Activated CD4-positive, CD25-positive, alpha-beta regulatory T cell (primary cell): Measurements from ENCODE around the gene TXNDC2.

Experiments used
- DNase-seq, 4 experiments: peaks; one replicate each; lab custom pipeline; 2025; lab: John Stamatoyannopoulos, UW

The TXNDC2 gene

GRCh38 chr18:9860682-9861081, 25.1 kb upstream of the TXNDC2 start:
- DNase-seq, result no peak

GRCh38 chr18:9861157-9861556, 24.6 kb upstream of the TXNDC2 start:
- no peak for DNase-seq

GRCh38 chr18:9861933-9862332, 23.8 kb upstream of the TXNDC2 start:
- DNase-seq, result no peak

- no peak for DNase-seq
Measured at GRCh38 chr18:9862686-9863085, 23.1 kb upstream of the TXNDC2 start.

GRCh38 chr18:9863282-9863681, 22.5 kb upstream of the TXNDC2 start:
- DNase-seq, result no peak

- no peak for DNase-seq
Measured at GRCh38 chr18:9865764-9866490, 19.8 kb upstream of the TXNDC2 start.

GRCh38 chr18:9866627-9867026, 19.1 kb upstream of the TXNDC2 start:
- DNase-seq, result no peak

GRCh38 chr18:9867071-9867594, 18.6 kb upstream of the TXNDC2 start:
- no peak for DNase-seq

- DNase-seq, result no peak
Measured at GRCh38 chr18:9868857-9869714, 16.7 kb upstream of the TXNDC2 start.

- DNase-seq, result no peak
Measured at GRCh38 chr18:9869715-9870430, 15.9 kb upstream of the TXNDC2 start.

- DNase-seq, result no peak
Measured at GRCh38 chr18:9870431-9871008, 15.3 kb upstream of the TXNDC2 start.

GRCh38 chr18:9871244-9871746, 14.5 kb upstream of the TXNDC2 start:
- DNase-seq, result no peak

GRCh38 chr18:9872823-9873222, 12.9 kb upstream of the TXNDC2 start:
- DNase-seq, result no peak

GRCh38 chr18:9874728-9875127, 11.0 kb upstream of the TXNDC2 start:
- DNase-seq, result no peak

- no peak for DNase-seq
Measured at GRCh38 chr18:9876212-9876866, 9.4 kb upstream of the TXNDC2 start.

- DNase-seq, result no peak
Measured at GRCh38 chr18:9876867-9877654, 8.7 kb upstream of the TXNDC2 start.

- no peak for DNase-seq
Measured at GRCh38 chr18:9877655-9878014, 8.1 kb upstream of the TXNDC2 start.

- DNase-seq, result no peak
Measured at GRCh38 chr18:9878095-9878494, 7.7 kb upstream of the TXNDC2 start.

GRCh38 chr18:9878783-9879242, 7.0 kb upstream of the TXNDC2 start:
- no peak for DNase-seq

- no peak for DNase-seq
Measured at GRCh38 chr18:9884090-9884489, 1.7 kb upstream of the TXNDC2 start.
